Mesendoderm (in vitro differentiated cells): Measurements from ENCODE around the gene COL11A2.

Source experiments
- DNase-seq: peaks from one replicate; pipeline ENCODE4 v3.0.0; 2013
- H2AK5ac ChIP-seq: 2 replicates; pipeline ENCODE4 v1.6.1; 2013; ENCODE audit warnings: low read length, inconsistent platforms
- H2BK120ac ChIP-seq: 2 replicates; pipeline ENCODE4 v1.6.1; 2013; ENCODE audit warnings: low read depth, mild to moderate bottlenecking, low read length, moderate library complexity, mixed read lengths
- H2BK15ac ChIP-seq: replicated peaks from 2 replicates; pipeline ENCODE4 v1.6.1; 2013; ENCODE audit warnings: low read depth, mild to moderate bottlenecking, moderate library complexity
- H2BK5ac ChIP-seq: 2 replicates; pipeline ENCODE4 v1.6.1; 2013; ENCODE audit warnings: low read length, inconsistent platforms
- H3K18ac ChIP-seq: 2 replicates; pipeline ENCODE4 v1.6.1; 2013; ENCODE audit warnings: mild to moderate bottlenecking, low read length, mixed read lengths
- H3K23ac ChIP-seq: one replicate; pipeline ENCODE4 v1.6.1; 2013; ENCODE audit warnings: low read length
- H3K27ac ChIP-seq: 2 replicates; pipeline ENCODE4 v1.5.1; 2013; ENCODE audit warnings: low read depth, mild to moderate bottlenecking, inconsistent platforms, low read length, moderate library complexity
- H3K27me3 ChIP-seq: 2 replicates; pipeline ENCODE4 v1.6.1; 2013; ENCODE audit warnings: low read length, control low read depth, mild to moderate bottlenecking, inconsistent platforms; ENCODE audit not compliant: insufficient read depth, poor library complexity
- H3K36me3 ChIP-seq: 2 replicates; pipeline ENCODE4 v1.6.1; 2013; ENCODE audit warnings: low read length, inconsistent platforms; ENCODE audit not compliant: control insufficient read depth, insufficient read depth
- H3K4ac ChIP-seq: one replicate; pipeline ENCODE4 v1.6.1; 2013; ENCODE audit warnings: low read depth, mild to moderate bottlenecking, low read length, moderate library complexity
- H3K4me1 ChIP-seq: 2 replicates; pipeline ENCODE4 v1.6.1; 2013; ENCODE audit warnings: low read depth, low read length, inconsistent platforms; ENCODE audit not compliant: control insufficient read depth
- H3K4me2 ChIP-seq: 2 replicates; pipeline ENCODE4 v1.6.1; 2013; ENCODE audit warnings: low read length
- H3K4me3 ChIP-seq: 2 replicates; pipeline ENCODE4 v1.5.1; 2013; ENCODE audit warnings: mild to moderate bottlenecking, low read length
- H3K56ac ChIP-seq: one replicate; pipeline ENCODE4 v1.6.1; 2013; ENCODE audit warnings: low read length
- H3K79me1 ChIP-seq: 2 replicates; pipeline ENCODE4 v1.6.1; 2013; ENCODE audit warnings: low read length, inconsistent platforms
- H3K79me2 ChIP-seq: 2 replicates; pipeline ENCODE4 v1.6.1; 2013; ENCODE audit warnings: mild to moderate bottlenecking, low read length; ENCODE audit not compliant: control insufficient read depth, insufficient read depth
- H3K9ac ChIP-seq: 2 replicates; pipeline ENCODE4 v1.6.1; 2013; ENCODE audit warnings: low read length, inconsistent platforms
- H4K5ac ChIP-seq: one replicate; pipeline ENCODE4 v1.6.1; 2013; ENCODE audit warnings: low read length
- H4K8ac ChIP-seq: one replicate; pipeline ENCODE4 v1.6.1; 2013; ENCODE audit warnings: low read depth, mild to moderate bottlenecking, control low read depth, low read length, moderate library complexity
- WGBS: extraction: QIAGEN DNeasy Blood & Tissue Kit; methylation state at CpG from one replicate; pipeline ENCODE4 v1.1.7; 2013; ENCODE audit warnings: low lambda C conversion rate, missing lambda C conversion rate; ENCODE audit not compliant: insufficient coverage; ENCODE audit errors: extremely low coverage; 5-methylcytosine and 5-hydroxymethylcytosine counted together

Gene COL11A2

DNA sequence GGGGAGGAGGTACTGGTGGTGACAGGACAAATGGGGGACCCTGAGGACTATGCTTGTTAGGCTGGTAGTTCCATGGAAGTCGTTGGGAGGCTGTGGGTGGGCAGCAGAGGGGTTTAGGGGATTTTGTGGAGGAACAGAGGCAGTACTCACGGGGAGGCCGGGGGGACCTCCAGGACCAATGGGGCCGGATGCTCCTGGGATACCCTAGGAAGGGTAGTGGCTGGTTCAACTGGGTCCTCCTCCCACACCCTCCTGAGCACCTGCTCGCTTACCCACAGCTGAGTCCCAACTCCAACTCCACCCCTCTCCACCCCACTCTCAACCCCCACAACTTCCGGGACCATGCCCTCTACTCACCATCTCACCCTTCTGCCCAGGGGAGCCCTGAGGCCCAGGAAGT lies 25.9 kb downstream of the COL11A2 start:
- Histone ChIP-seq H3K36me3 (no peaks in the 10 kb centered on the region), H3K27me3 (no peaks in the 10 kb centered on the region), H2AK5ac (no peak overlapping the region), H2BK15ac (no peak overlapping the region), H4K5ac (no peak overlapping the region), H3K56ac (no peak overlapping the region), H3K4me3 (no peak overlapping the region), H3K4me2 (no peak overlapping the region), H3K79me2 (no peaks in the 10 kb centered on the region), H3K4me1 (no peaks in the 10 kb centered on the region), H3K9ac (no peak overlapping the region), H3K23ac (no peak overlapping the region), H3K18ac (no peak overlapping the region), H2BK120ac (no peak overlapping the region), H3K4ac (no peak overlapping the region), H3K79me1 (no peaks in the 10 kb centered on the region), H4K8ac (no peak overlapping the region), H2BK5ac (no peak overlapping the region), H3K27ac (no peak overlapping the region)
- WGBS = no CpG with 5 or more reads among the region's 6 CpGs
- DNase-seq = no peak

DNA sequence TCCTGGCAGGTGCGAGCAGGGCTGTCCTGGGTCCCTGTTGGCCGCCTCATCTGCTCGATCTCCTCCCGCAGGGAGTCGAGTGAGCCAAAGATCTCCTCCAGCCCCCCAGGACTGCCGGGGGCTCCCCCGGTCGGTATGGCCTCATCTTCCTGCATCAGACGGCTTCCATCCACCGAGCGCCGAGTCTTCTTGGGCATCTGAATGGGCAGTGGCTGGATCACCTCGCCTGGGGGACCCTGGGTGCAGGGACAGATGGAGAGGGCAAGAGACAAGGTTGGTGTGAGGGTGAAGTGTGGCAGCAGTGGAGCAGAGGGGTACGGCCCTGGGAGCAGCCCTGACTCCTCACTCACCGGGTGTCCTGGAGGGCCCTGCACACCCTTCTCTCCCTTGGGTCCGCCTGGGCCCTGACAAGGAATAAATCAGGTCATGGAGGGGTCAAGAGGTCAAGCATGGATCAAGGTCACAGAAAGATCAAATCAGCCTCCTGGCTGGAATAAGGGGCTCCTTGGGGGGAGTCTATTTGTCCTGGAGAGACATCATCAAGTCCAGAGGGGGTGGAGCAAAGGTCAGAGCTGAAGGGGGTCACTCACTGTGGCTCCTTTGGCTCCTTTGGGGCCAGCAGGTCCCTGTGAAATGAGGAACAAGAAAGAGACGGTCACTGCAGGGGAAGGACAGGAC lies 26.5 kb downstream of the COL11A2 start:
- Histone ChIP-seq H3K4me3 (no peak overlapping the region), H3K4me2 (no peak overlapping the region), H3K27ac (no peak overlapping the region), H3K9ac (no peak overlapping the region), H4K8ac (no peak overlapping the region), H3K4me1 (no peaks in the 10 kb centered on the region), H3K79me1 (no peaks in the 10 kb centered on the region), H3K4ac (no peak overlapping the region), H4K5ac (no peak overlapping the region), H2AK5ac (no peak overlapping the region), H2BK15ac (no peak overlapping the region), H3K27me3 (no peaks in the 10 kb centered on the region), H3K23ac (no peak overlapping the region), H2BK120ac (no peak overlapping the region), H3K56ac (no peak overlapping the region), H3K79me2 (no peaks in the 10 kb centered on the region), H3K18ac (no peak overlapping the region), H3K36me3 (no peaks in the 10 kb centered on the region), H2BK5ac (no peak overlapping the region)
- WGBS = no CpG with 5 or more reads among the region's 17 CpGs
- no peak for DNase-seq

DNA sequence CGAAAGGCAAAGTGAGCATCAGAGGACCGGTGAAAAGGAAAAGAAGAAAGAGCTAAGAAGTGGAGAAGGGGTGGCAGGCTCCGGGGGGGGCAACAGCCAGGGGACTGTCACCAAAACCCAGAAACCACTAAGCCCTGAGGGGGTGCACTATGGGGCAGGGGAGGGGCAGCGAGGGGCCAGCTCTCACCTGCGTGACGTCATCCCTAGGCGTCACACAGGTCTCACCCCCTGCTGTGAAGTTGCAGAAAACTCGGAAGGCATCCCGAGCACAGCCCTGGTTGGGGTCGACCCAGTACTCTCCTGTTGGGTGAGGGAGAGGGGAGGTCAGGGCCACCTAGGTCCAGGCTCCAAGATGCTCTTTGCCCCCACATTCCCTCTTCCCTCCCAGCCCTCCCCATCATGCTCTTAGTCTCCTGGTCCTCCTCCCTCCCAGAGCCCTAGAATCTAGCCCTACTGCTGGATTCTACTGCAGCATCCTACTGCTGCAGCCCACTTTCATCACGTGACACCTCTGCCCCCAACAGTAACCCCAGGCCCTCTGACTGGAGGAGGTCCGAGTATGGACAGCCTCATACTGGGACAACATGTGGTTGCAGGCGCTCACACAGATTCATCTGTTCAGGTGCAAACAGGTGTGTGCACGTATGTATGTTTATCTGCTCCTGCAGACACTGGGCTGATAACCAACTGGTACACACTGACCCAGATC lies 27.4 kb downstream of the COL11A2 start:
- H3K79me2 ChIP-seq = no peaks in the 10 kb centered on the region
- H4K5ac ChIP-seq = no peak overlapping the region
- H2BK120ac ChIP-seq = no peak overlapping the region
- no peak for DNase-seq
- no peak overlapping the region for H2AK5ac ChIP-seq
- no peak overlapping the region for H2BK5ac ChIP-seq
- no peak overlapping the region for H3K4me3 ChIP-seq
- H3K27me3 ChIP-seq = no peaks in the 10 kb centered on the region
- H4K8ac ChIP-seq = no peak overlapping the region
- H2BK15ac ChIP-seq = no peak overlapping the region
- no CpG with 5 or more reads among the region's 14 CpGs for WGBS
- no peak overlapping the region for H3K18ac ChIP-seq
- no peak overlapping the region for H3K56ac ChIP-seq
- H3K27ac ChIP-seq = no peak overlapping the region
- H3K23ac ChIP-seq = no peak overlapping the region
- H3K79me1 ChIP-seq = no peaks in the 10 kb centered on the region
- no peaks in the 10 kb centered on the region for H3K4me1 ChIP-seq
- H3K4me2 ChIP-seq = no peak overlapping the region
- H3K4ac ChIP-seq = no peak overlapping the region
- H3K36me3 ChIP-seq = no peaks in the 10 kb centered on the region
- H3K9ac ChIP-seq = no peak overlapping the region

DNA sequence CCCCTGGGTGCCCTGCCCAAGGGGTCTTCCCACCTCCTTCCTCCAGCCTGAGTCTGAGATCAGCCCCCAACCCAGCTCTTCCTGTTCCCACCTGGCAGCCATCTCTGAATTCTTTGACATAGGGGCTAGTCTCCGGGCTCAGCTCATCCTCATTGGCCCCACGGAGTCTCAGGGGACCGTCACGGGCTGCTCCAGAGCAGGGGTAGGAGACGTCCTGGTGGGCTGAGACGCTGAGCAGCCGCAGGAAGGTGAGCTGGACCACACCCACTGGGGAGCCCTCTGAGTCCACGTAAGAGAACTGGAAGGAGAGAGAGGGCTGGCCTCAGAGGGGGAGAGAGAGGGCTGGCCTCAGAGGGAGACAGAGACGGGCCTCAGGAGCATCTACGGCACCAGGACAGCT lies 28.1 kb downstream of the COL11A2 start:
- no peak overlapping the region for H2AK5ac ChIP-seq
- H3K27ac ChIP-seq = no peak overlapping the region
- no peak overlapping the region for H3K4me3 ChIP-seq
- H3K4ac ChIP-seq = no peak overlapping the region
- H3K23ac ChIP-seq = no peak overlapping the region
- H2BK120ac ChIP-seq = no peak overlapping the region
- H3K56ac ChIP-seq = no peak overlapping the region
- H3K36me3 ChIP-seq = no peaks in the 10 kb centered on the region
- H4K5ac ChIP-seq = no peak overlapping the region
- H3K4me2 ChIP-seq = no peak overlapping the region
- H3K9ac ChIP-seq = no peak overlapping the region
- no CpG with 5 or more reads among the region's 10 CpGs for WGBS
- no peaks in the 10 kb centered on the region for H3K79me1 ChIP-seq
- H4K8ac ChIP-seq = no peak overlapping the region
- no peak overlapping the region for H2BK5ac ChIP-seq
- no peaks in the 10 kb centered on the region for H3K79me2 ChIP-seq
- no peak for DNase-seq
- H3K4me1 ChIP-seq = no peaks in the 10 kb centered on the region
- no peak overlapping the region for H2BK15ac ChIP-seq
- H3K27me3 ChIP-seq = no peaks in the 10 kb centered on the region
- no peak overlapping the region for H3K18ac ChIP-seq

DNA sequence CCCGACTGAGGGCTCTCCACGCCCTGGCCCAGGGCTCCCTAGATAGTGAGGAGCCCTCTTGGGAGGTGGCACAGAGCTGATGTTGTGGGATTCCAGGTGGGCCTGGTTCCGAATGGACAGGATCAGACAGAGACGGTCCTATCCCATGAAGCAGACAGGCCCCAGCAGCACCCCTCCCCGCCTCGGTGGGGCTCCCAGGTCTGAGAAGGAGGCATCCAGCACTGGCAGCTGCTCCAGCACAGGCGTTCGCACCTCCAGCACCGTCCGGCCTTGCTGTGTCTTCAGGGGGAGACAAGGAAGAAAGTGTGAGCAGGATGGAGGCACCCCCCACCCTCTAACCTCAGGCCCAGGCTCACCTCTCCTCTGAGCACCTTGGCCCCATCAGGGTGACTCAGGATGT lies 28.7 kb downstream of the COL11A2 start:
- H2BK120ac ChIP-seq = no peak overlapping the region
- no peaks in the 10 kb centered on the region for H3K27me3 ChIP-seq
- no peak overlapping the region for H2BK15ac ChIP-seq
- no peak overlapping the region for H3K23ac ChIP-seq
- no peak overlapping the region for H3K27ac ChIP-seq
- WGBS = no CpG with 5 or more reads among the region's 10 CpGs
- no peaks in the 10 kb centered on the region for H3K79me2 ChIP-seq
- no peak overlapping the region for H2BK5ac ChIP-seq
- H3K4me3 ChIP-seq = no peak overlapping the region
- H3K79me1 ChIP-seq = no peaks in the 10 kb centered on the region
- no peak overlapping the region for H4K8ac ChIP-seq
- no peak overlapping the region for H3K4me2 ChIP-seq
- no peak overlapping the region for H3K18ac ChIP-seq
- no peak overlapping the region for H3K56ac ChIP-seq
- no peak overlapping the region for H4K5ac ChIP-seq
- no peak overlapping the region for H3K9ac ChIP-seq
- no peaks in the 10 kb centered on the region for H3K36me3 ChIP-seq
- no peak for DNase-seq
- no peaks in the 10 kb centered on the region for H3K4me1 ChIP-seq
- no peak overlapping the region for H3K4ac ChIP-seq
- no peak overlapping the region for H2AK5ac ChIP-seq
